ENCODE measurements around the gene RBM26.

DNA sequence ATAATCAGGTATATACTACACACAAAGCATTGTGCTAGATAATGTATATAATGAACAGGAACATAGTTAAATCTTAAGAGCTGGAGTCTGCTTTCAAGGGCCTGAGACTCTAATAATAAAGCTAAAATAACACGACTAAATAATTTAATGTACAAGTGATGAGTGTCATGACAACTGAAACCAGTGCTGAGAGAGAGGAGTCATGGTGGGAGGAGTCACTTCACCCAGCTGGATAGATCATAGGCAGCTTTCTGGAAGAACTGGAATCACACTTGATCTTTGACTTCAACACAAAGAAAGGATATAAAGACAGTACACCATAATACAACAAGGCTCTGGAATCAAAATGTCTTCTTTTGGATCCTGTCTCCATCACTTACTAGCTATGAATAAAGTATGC lies 7.1 kb downstream of the RBM26 start:
- TF ChIP-seq, protein P1, sequence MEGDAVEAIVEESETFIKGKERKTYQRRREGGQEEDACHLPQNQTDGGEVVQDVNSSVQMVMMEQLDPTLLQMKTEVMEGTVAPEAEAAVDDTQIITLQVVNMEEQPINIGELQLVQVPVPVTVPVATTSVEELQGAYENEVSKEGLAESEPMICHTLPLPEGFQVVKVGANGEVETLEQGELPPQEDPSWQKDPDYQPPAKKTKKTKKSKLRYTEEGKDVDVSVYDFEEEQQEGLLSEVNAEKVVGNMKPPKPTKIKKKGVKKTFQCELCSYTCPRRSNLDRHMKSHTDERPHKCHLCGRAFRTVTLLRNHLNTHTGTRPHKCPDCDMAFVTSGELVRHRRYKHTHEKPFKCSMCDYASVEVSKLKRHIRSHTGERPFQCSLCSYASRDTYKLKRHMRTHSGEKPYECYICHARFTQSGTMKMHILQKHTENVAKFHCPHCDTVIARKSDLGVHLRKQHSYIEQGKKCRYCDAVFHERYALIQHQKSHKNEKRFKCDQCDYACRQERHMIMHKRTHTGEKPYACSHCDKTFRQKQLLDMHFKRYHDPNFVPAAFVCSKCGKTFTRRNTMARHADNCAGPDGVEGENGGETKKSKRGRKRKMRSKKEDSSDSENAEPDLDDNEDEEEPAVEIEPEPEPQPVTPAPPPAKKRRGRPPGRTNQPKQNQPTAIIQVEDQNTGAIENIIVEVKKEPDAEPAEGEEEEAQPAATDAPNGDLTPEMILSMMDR (IDR thresholded peaks at IDR 0.05), result no peak
- no peak for TF ChIP-seq POLR2AphosphoS5 (IDR thresholded peaks at IDR 0.05)
- TF ChIP-seq POLR2A (IDR thresholded peaks at IDR 0.05), result no peak

Data from prostate gland (tissue), 2 donors.